Osteoblast (primary cell): ENCODE data around the gene GCFC2. TPM values are rescaled to one million over a fixed set of nuclear protein-coding genes. Genes with fewer than 3 reads are reported as not detected.

Experiments used
- DNase-seq: peaks from one replicate; pipeline ENCODE4 v3.0.0; 2011; ENCODE audit warnings: low spot score, mixed read lengths; ENCODE audit not compliant: insufficient read length; ENCODE audit errors: missing footprints
- H2AFZ ChIP-seq: 2 replicates; pipeline ENCODE4 v1.6.0; 2011; ENCODE audit warnings: mild to moderate bottlenecking, low read length
- H3K27ac ChIP-seq: 2 replicates; pipeline ENCODE4 v1.5.1; 2011; ENCODE audit warnings: mild to moderate bottlenecking, low read depth, low read length, moderate library complexity
- H3K27me3 ChIP-seq: 2 replicates; pipeline ENCODE4 v1.6.0; 2012; ENCODE audit warnings: mild to moderate bottlenecking, control low read depth, inconsistent platforms, low read length, moderate library complexity; ENCODE audit not compliant: insufficient read depth
- H3K36me3 ChIP-seq: 2 replicates; pipeline ENCODE4 v1.5.1; 2011; ENCODE audit warnings: mild to moderate bottlenecking, low read length, control low read depth, moderate library complexity; ENCODE audit not compliant: insufficient read depth
- H3K4me1 ChIP-seq: 2 replicates; pipeline ENCODE4 v1.5.1; 2011; ENCODE audit warnings: mild to moderate bottlenecking, low read length, control low read depth, moderate library complexity; ENCODE audit not compliant: insufficient read depth
- H3K4me2 ChIP-seq: 2 replicates; pipeline ENCODE4 v1.6.0; 2011; ENCODE audit warnings: mild to moderate bottlenecking, low read length; ENCODE audit not compliant: insufficient read depth
- H3K4me3 ChIP-seq: fragments of 200-600 bp; sonication (generic); 3 replicates; pipeline ENCODE4 v1.5.1; 2012; ENCODE audit warnings: mild to moderate bottlenecking, low read length, inconsistent platforms; ENCODE audit not compliant: insufficient read depth
- H3K79me2 ChIP-seq: 2 replicates; pipeline ENCODE4 v1.6.0; 2012; ENCODE audit warnings: mild to moderate bottlenecking, low read length, control low read depth, inconsistent platforms; ENCODE audit not compliant: insufficient read depth
- H3K9me3 ChIP-seq: 2 replicates; pipeline ENCODE4 v1.5.1; 2011; ENCODE audit warnings: low read depth, low read length, control low read depth
- H4K20me1 ChIP-seq: 2 replicates; pipeline ENCODE4 v1.6.0; 2012; ENCODE audit warnings: mild to moderate bottlenecking, low read length, control low read depth; ENCODE audit not compliant: insufficient read depth
- CTCF ChIP-seq: IDR thresholded peaks from 2 replicates; pipeline ENCODE4 v1.5.1; 2011; ENCODE audit warnings: mild to moderate bottlenecking, low read depth, low read length, moderate library complexity; ENCODE audit errors: extremely low read depth
- total RNA-seq: library from RNA; depleted of rRNA; stranded (reverse); fragments of >200 nt; gene quantifications from 2 replicates; pipeline ENCODE4 v1.2.3, GENCODE V29; 2012

Gene GCFC2
- total RNA-seq, 1 donor = 19.5 TPM

GRCh38 chr2:75640621-75641121 is 70.0 kb downstream of the GCFC2 start:
- Histone ChIP-seq H4K20me1 (no peaks in the 10 kb centered on the region), H3K4me2 (peak overlapping the region; percentile 53), H3K4me3 (no peak overlapping the region), H3K9me3 (no peaks in the 10 kb centered on the region), H2AFZ (peak overlapping the region; percentile 6), H3K27me3 (peaks cover 20% of the 10 kb centered on the region), H3K79me2 (no peaks in the 10 kb centered on the region), H3K4me1 (peaks cover 5% of the 10 kb centered on the region), H3K36me3 (no peaks in the 10 kb centered on the region), H3K27ac (peak overlapping the region; percentile 6)
- TF ChIP-seq CTCF = peak; percentile 100
- DNase-seq = peak; percentile 85

GRCh38 chr2:75637568-75637967 is 73.1 kb downstream of the GCFC2 start:
- no peak overlapping the region for H3K4me3 ChIP-seq
- no peaks in the 10 kb centered on the region for H3K79me2 ChIP-seq
- no peak overlapping the region for H3K4me2 ChIP-seq
- peaks cover 20% of the 10 kb centered on the region for H3K27me3 ChIP-seq
- no peak overlapping the region for H2AFZ ChIP-seq
- no peak overlapping the region for H3K27ac ChIP-seq
- H4K20me1 ChIP-seq = no peaks in the 10 kb centered on the region
- DNase-seq = no peak
- H3K4me1 ChIP-seq = peaks cover 5% of the 10 kb centered on the region
- TF ChIP-seq CTCF = no peak
- H3K9me3 ChIP-seq = no peaks in the 10 kb centered on the region
- no peaks in the 10 kb centered on the region for H3K36me3 ChIP-seq

GRCh38 chr2:75634945-75635344 is 75.8 kb downstream of the GCFC2 start:
- H4K20me1 ChIP-seq = no peaks in the 10 kb centered on the region
- no peak overlapping the region for H2AFZ ChIP-seq
- no peak for DNase-seq
- H3K4me2 ChIP-seq = no peak overlapping the region
- H3K27ac ChIP-seq = no peak overlapping the region
- no peak for TF ChIP-seq CTCF
- peaks cover 5% of the 10 kb centered on the region for H3K4me1 ChIP-seq
- H3K79me2 ChIP-seq = no peaks in the 10 kb centered on the region
- H3K9me3 ChIP-seq = no peaks in the 10 kb centered on the region
- H3K4me3 ChIP-seq = no peak overlapping the region
- H3K27me3 ChIP-seq = peaks cover 20% of the 10 kb centered on the region
- no peaks in the 10 kb centered on the region for H3K36me3 ChIP-seq

GRCh38 chr2:75633620-75634019 is 77.1 kb downstream of the GCFC2 start:
- DNase-seq = no peak
- TF ChIP-seq CTCF = no peak
- H3K79me2 ChIP-seq = no peaks in the 10 kb centered on the region
- no peak overlapping the region for H2AFZ ChIP-seq
- peaks cover 16% of the 10 kb centered on the region for H3K27me3 ChIP-seq
- H3K4me2 ChIP-seq = no peak overlapping the region
- H3K27ac ChIP-seq = no peak overlapping the region
- H3K36me3 ChIP-seq = no peaks in the 10 kb centered on the region
- no peak overlapping the region for H3K4me3 ChIP-seq
- no peaks in the 10 kb centered on the region for H3K9me3 ChIP-seq
- peaks cover 5% of the 10 kb centered on the region for H3K4me1 ChIP-seq
- no peaks in the 10 kb centered on the region for H4K20me1 ChIP-seq
